NCI-H1092 treated with DMSO at 0.1 percent for 48 hours (cell line): ENCODE results near the gene DGKG.

ENCODE experiments used
- DNase-seq: peaks from one replicate; lab custom pipeline; 2025; lab: John Stamatoyannopoulos, UW

The DGKG gene

DNA sequence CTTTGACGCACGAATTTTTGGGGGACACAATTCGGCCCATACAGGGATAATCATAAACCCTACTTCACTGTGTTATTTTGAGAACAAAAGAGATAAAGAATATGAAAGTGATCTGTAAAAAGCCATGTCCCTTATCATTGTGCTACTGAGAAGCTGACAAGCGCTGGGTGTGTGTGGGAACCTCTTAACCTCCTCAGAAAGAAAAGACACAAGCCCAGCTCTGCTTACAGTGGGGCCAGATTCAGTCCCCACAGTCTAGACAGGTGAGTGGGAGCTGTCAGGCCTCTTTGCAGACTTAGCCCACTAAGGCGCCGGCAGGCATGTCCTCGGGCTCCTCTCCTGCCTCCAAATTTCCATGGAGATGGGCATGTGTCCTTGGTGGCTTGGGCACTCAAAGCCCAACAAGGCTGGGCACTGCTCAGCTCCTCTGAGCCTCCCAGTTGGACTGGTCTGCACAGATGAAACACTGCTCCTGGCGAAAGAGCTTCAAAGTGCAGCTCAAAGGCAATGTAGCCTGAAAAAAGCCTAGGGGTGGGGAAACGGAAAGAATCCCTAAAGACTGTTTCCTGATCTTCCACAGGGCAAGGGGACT, 188.7 kb downstream of the DGKG start:
- no peak for DNase-seq

DNA sequence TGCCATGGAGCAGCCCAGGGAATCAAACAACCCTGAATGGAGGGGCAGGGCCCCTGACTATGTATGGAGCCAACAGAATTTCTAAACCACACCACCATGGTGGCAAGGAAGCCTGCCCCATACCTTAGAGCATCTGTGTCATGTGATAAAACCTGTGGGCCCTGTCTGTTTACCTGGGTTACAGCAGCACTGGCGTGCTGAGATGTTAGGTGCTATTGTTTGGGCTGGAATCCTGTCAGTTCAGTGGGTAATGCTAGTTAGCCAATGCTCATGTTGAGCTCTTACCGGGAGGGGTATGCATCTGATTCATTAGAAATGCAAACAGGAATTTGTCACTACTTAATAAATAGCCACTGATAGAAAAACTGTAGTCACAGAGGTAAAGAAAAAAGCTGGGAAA, 189.7 kb downstream of the DGKG start:
- DNase-seq, result no peak

DNA sequence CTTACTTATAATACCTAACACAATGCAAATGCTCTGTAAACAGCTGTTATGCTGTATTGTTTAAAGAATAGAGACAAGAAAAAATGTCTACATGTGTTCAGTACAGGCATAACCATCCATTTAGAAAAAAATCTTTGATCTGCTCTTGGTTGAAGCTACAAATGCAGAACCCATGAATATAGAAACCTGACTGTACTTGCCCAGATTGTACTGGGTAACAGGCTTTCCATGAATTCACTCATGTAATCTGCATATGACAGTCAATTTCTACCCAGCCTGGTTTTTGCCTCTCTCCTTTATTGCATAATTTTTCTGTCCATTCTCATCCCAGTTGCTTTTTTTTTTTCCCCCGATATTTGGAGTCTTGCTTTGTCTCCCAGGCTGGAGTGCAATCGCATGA, 190.5 kb downstream of the DGKG start:
- DNase-seq, result no peak

DNA sequence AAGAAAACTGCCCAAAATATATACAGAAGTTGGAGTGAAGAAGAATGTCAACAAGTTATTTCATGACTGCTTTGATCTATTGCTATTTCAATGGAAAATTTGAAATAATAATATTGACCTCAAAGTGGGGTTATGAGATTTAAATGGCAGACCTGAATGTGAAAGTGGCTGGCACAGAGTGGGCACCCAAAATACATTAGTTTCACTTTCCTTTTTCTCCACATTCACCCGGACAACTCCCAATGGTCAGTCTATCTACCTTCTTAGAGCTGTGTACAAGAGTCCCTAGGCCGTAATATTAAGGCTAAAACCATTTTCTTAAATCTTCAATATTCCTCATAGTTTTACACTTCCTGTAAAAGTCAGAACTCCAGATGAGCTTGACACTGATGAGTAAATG, 191.5 kb downstream of the DGKG start:
- DNase-seq, result no peak

DNA sequence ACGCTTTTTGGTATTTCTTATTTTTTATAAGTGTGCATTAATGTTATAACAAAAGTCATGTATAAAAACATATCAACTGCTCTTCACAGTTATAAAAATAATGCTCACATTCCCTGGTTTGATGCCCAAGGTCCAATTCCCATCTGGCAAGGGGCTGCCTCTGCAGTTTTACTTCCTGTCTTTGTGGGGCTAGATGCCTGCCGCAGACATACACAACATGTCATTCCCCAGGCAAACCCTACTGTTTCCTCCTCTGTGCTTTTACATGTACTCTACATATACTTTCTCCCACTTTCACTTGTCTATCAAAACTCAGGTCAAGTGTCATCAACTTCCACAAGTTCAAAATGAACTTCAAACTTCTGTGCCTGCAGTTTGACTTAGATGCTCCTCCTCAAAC, 192.7 kb downstream of the DGKG start:
- no peak for DNase-seq

DNA sequence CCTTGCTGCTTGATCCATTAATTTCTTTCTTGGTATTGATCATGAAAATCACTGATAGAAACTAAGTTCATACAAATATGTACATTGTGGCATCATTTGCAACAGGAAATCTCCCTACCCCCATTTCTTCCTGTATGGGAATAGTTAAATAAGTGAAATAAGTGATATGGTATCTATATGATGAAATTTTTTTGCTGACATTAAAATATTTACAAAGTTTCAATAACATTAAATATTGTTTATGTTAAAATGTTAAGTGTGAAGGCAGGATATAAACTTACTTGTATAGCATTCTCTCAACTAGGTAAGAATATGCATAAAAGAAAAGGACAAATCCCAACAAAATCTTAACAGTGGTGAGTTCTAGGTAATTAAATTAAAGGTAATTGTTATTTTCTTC, 193.1 kb downstream of the DGKG start:
- DNase-seq, result no peak

DNA sequence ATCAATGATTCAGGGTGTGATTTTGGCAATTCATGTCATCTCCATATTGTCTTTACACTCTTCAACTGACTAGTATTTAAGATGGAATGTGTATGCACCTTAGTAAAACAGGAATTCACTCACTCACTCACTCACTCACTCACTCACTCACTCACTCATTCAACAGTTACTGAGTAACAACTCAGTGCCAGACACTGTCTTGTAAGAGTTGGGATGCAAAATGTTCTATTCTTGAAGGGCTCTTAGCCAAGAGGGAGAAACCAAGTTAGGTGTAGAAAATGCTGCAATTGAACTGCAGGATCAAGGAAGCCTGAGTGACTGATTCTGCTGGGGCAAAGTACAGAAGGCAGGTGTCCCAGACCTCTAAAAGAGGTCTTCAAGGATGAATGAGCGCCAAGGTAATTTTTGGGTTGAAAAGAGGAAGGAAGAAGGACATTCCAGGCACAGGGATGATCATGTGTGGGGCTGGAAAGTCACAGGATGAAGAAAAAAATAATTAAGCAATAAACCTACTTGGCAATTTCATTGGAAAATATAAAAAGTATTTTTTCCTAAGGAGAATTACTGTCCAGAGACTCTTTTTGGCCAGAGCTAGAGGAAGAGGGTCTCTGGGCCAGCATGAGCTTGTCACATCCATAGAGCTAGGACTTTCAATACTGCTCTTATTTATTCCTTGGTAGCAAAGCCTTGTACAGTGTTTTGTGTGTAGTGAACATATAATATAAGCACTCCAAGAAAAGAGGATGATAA, 194.2 kb downstream of the DGKG start:
- DNase-seq, result no peak

DNA sequence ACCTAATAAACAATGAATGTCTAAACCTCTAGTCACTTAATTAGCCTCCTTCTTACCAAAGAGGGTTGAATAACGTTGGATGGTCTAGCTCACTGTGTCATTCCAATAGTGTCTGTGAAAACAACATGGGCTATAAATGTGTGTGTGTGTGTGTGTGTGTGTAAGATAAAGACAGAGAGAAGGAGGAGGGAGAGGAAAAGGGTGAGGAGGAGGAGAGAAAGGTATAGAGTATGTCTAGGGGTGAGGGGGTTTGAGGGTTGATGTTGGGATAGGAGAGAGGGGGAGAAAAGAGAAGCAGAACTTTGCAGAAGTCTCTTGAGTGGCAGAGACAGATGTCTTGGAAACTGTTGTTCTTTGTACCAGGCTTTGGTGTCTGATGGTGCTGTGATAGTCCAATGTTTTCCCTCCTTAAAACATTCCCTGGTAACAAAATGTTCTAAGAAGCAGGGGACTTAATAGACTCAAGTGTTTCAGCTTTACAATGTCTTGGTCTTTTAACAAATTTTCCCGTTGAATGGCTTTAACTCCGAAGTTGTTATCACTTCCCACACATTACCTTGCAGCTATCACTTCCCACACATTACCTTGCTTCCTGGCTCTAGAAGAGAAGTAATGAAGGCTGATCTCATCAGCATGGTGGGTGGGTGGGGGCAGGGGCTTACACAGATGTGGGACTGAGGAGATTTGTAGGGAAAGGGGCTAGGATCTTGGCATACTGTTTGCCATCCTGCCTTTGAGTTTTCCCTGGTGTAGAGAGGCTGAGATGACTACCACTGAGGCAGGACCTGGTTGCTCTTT, 195.3 kb downstream of the DGKG start:
- no peak for DNase-seq

DNA sequence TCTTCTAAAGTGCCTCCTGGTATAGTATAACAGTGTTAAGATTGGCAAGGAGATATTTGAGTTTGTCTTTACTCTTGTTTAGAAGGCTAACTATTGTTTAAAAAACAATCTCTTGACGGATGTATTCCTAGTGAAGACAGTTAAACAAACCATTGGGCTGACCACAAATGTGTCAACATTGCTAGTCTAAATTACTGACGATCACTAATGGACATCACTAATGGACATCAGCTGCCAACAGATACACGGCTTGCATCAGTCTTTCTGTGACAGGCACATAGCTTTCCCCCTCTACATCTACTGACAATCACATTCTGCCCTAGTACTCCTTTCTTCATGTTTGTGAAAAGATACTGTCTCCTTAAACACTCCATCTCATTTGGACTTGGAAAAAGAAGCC, 196.0 kb downstream of the DGKG start:
- DNase-seq, result no peak

DNA sequence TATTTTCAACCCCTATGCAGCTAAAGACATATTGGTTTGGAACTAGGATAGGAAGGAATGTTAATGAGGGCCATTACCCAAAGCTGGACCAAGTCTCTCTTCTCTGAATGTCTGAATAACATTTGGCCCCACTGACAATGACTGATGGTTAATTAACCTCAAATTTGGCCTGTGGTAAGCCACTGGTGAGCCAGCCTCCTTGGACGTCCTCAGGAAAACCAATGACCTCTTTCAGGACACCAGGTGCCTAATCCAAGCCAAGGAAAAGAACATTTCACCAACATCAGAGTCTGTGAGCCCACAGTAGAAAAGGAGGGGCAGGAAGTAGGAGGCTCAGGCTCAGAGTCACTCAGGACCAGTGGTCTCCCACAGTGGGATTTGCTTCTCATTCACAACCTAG, 196.7 kb downstream of the DGKG start:
- no peak for DNase-seq

DNA sequence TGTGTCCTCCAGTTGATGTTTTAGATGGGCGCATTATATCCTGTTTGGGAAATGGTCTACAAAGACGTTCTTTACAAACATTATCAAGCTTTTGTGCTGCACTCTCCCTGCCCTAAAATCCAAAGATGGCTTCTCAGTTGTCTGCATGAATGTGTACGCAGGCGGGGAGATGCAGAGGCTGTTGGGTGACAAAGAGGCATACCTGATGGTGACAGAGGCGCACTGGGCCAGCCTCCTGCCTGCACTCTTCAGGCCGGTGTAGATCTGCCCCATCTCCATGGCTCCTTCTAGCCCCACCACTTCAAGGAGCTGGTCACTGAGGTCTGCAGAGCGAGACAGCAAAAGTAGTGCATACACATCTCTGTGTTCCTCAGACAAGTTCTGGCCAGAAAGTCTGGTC, 197.3 kb downstream of the DGKG start:
- no peak for DNase-seq

DNA sequence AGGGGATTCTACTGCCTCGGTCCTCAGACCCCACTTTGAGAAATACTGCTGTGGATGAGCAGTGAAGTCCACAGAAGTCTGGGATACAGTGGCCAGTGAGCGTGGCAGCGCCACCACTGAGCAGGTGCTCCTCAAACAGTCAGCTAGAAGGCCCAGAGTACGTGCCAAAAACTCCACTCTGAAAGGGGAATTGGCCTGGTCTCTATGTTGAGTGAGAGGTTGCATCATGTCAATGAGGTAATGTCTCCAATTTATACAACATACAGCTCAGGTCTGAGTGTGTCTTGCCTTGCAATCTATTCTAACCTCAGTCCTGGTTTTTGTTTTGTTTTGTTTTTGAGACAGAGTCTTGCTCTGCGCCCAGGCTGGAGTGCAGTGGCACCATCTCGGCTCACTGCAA, 199.8 kb downstream of the DGKG start:
- no peak for DNase-seq

DNA sequence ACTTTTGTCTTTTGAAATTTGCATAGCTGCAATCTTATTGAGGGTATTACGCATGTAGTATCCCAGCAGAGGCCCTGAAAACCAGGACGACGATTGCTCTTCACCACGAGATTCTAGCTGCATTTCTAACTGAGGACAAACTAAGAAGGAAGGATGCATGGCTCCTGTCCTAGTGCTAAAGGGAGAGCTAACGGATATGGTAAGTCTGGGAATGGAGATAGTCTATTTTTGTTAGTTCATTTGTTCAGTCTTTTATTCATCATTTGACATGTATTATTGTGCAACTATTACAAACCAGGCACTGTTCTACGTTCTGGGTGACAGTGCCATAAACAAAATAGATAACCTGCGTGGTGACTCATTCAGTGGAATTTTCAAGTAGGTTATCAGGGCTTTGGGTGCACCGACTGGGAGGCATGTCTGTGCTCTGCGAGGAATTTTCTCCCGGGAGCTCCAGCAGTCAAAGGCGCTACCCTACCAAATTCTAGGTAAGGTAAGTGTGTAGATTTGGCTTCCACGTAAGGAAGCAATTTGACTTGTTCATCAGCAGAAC, 201.3 kb downstream of the DGKG start:
- no peak for DNase-seq

DNA sequence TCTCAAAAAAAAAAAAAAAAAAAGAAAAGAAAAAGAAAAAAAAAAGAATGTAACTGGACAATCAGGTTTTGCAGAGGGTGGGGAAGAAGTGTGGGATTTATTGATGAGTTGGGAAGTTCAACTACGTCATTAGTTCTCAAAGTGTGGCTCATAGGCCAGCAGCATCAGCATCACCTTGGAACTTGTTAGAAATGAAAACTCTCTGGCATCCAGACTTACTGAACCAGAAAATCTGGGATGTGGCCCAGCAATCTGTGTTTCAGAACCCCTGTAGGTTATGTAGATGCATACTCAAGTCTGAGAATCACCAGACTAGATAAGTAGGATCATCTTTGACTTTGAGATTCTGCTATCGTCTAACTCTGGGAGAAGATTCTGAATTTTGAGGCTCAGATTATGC, 207.4 kb downstream of the DGKG start:
- no peak for DNase-seq

DNA sequence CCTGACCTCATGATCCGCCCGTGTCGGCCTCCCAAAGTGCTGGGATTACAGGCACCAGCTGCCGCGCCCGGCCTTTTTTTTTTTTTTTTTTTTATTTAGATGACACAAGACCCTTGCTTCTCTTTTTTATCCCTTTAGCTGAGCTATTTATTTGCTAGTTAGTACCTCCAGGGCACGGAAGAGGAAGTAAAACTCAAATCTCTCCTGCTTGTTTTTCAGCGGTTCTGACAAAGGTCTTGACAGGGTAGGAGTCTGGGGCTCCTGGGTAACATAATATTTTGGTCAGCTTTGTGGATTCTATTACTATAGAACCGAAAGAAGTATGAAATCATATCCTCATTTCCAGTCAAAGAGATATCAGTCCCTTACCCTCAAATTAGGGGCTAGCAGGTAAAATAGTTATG, 209.1 kb downstream of the DGKG start:
- no peak for DNase-seq

DNA sequence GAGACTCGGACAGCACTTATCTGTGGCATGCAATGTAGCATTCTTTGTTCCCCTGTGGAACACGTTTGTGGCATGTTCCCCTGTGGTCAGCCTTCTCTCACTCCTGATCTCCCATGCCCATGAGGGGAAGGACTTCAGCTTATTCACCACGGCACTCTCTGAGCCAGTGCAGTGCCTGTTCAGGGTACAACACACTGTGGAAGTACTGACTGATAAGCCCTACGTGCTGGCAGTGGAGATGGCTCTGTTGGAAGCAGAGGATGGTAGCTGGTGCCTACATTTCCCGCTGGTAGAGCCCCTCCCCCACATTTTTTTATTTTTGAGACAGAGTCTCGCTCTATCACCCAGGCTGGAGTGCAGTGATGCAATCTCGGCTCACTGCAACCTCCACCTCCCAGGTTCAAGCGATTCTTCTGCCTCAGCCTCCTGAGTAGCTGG, 209.7 kb downstream of the DGKG start:
- DNase-seq, result no peak

DNA sequence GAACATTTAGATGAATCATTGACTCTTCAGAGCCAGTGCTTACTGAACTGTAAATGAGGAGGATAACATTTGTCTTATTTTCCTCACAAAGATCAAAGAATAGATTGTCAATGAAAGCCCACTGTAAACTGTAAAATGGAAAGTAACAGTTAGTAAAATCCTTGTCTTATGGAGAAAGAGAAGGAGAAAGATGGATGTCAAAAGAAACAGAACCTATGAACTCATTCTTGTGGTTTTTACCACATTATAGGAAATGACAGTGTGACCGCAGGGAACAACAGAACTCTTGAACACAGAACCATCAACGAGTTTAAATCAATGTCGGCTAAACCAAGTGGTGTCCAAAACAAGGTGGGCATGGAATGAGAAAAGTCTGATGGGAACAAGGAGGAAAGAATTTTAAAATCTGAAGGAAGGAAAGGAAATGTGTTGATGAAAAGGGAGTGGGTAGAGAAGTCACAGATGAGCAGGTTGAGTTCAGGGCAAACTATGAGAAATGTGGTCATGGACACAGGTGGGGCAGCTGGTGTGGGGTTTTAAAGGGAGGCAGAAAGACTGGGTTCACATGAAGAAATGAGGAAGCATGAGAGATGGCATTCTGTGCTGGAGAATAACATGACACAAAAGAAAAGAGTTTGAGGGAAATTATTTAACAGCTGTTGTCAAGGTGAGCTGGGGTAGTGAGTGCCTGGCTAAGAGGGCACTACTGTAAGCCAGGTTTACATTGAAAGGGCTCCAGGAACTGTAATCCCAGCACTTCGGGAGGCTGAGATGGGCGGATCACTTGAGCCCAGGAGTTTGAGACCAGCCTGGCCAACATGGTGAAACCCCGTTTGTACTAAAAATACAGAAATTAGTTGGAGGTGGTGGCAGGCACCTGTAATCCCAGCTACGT, 210.7 kb downstream of the DGKG start:
- DNase-seq, result no peak

DNA sequence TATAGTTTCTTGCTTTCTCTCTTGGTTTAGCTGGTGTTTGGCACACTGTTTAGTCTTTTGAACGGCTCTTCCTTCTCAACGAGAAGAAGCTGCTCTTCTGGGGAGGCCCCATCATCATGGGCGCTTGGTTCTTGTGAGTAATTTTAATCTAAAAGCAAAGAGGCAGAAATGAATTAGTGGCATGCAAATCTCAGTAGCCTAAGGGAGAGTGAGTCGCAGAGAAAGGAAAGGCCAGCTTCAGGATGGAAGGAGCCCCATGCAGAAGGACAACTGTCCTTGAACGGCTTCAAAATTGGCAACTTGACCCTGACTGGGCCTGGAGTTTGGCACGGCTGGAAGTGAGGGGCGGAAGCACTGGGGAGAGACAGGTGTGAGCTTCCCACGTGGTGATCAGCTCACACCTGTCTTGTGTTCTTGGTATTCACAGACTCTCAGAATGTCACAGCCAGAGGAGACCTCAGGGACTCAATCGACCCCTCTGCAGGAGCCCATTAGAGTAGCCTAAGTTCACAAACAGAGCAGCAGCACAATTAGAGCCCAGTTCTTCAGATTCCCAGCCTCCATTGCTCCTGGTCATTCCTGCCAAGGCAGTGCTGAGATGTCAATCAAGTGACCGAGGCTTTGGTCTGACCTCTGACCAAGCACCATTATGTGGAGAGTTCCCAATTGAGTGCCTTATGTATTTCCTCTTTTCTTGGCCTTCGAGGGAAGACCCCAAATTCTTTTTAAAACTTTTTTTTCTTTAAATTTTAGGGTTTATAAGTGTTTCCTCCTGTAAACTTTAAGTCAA, 211.8 kb downstream of the DGKG start:
- DNase-seq, result no peak

DNA sequence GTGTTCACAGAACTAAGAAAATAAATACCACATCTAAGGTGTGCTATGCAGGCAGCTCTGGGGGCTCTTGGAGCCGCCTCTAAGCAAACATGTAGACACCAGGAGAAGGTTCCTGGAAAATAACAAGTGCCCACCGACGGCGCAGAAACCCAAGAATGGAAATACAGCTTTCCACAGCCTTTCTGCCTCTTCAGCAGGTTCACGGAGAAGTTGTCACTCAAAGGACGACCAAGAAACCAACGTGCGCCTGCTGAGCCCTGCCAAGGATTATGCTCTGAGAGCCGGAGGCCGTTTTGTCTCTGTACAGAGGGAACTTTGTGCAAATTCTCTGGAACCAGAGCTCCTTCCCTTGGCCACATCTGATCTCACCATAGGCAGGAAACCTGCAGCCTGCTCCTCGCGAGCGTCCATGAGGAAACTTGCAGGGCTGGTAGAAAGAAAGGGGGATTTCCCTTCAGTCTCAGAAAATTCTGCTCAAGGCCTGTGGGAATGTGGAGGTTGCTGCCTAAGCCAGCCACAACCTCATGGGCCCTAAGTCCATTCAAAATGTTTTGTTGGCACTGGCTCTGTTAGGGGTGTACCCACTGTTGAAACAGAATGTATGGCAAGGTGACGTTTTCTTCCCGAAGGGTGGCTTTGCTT, 212.6 kb downstream of the DGKG start:
- DNase-seq, result no peak

DNA sequence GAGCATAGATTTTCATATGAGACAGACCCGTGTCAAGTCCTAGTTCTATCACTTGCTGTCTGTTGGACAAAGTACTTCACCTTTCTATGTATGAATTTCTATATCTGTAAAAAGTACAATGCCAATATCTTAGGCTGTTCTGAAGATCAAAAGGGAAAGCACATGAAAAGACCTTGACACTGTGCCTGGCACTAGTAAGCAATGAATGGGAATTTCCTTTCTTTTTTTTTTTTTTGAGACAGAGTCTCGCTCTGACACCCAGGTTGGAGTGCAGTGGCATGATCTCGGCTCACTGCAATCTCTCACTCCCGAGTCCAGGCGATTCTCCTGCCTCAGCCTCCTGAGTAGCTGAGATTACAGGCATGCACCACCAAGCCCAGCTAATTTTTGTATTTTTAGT, 217.8 kb downstream of the DGKG start:
- DNase-seq, result no peak

DNA sequence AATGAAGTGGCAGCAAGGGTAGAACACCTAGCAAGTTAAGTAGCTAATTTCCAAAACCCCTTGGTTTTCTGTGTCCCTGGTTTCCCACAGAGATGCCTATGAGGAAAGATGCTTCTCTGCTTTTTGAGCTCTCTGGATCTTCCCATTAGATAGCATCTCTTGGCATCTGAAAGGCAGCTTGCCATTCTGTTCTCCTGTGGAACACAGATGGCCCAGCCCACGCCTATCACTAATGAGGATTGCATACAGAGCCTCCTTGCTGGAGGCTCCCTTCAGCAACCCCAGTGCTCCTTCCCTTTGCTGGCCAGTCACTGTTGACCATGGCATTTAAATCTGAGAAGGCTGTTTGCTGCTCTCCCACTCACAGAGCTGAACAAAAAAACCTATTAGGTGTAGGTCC, 218.8 kb downstream of the DGKG start:
- DNase-seq, result no peak
